Measurements from ENCODE around the gene ZNF217. TPM values are rescaled to one million over a fixed set of nuclear protein-coding genes. Genes with fewer than 3 reads are reported as not detected.

ZNF217 gene
- total and polyA plus RNA-seq, 4 donors, result 6.0 to 32.6 (median 24.5) TPM

GRCh38 chr20:53575481-53576194, 18.0 kb downstream of the ZNF217 start:
- H3K4me3 ChIP-seq, result no peak overlapping the region
- H3K36me3 ChIP-seq (ENCODE audit: control insufficient read depth in 4 of 4, insufficient read depth in 4 of 4, low read length in 4 of 4), result peaks cover 18 to 52% (median 27%) of the 10 kb centered on the region in 4 donors
- DNase-seq, result no peak

GRCh38 chr20:53574819-53575218, 18.8 kb downstream of the ZNF217 start:
- no peak overlapping the region for H3K9ac ChIP-seq (ENCODE audit: insufficient read depth in 1 of 2, low read length in 2 of 2)
- H3K27ac ChIP-seq (ENCODE audit: low read depth in 1 of 2, low read length in 1 of 2), result no peak overlapping the region
- WGBS, 2 donors, result 94 to 96% methylated on average over 6 of the region's 6 CpGs
- ATAC-seq (ENCODE audit: insufficient read depth, low FRiP score), result no peak
- peaks cover under 1 to 12% (median 5%) of the 10 kb centered on the region in 5 donors for H3K4me1 ChIP-seq (ENCODE audit: control insufficient read depth in 5 of 5, insufficient read depth in 5 of 5, low read length in 5 of 5)
- H3K27me3 ChIP-seq (ENCODE audit: control insufficient read depth in 3 of 3, insufficient read depth in 3 of 3, low read length in 2 of 3), result no peaks in the 10 kb centered on the region
- no peaks in the 10 kb centered on the region for H3K9me3 ChIP-seq (ENCODE audit: control insufficient read depth in 4 of 4, insufficient read depth in 3 of 4, low read length in 3 of 4)
- no peak for DNase-seq
- peaks cover 20 to 57% (median 31%) of the 10 kb centered on the region in 4 donors for H3K36me3 ChIP-seq (ENCODE audit: control insufficient read depth in 4 of 4, insufficient read depth in 4 of 4, low read length in 4 of 4)
- TF ChIP-seq, protein P1, sequence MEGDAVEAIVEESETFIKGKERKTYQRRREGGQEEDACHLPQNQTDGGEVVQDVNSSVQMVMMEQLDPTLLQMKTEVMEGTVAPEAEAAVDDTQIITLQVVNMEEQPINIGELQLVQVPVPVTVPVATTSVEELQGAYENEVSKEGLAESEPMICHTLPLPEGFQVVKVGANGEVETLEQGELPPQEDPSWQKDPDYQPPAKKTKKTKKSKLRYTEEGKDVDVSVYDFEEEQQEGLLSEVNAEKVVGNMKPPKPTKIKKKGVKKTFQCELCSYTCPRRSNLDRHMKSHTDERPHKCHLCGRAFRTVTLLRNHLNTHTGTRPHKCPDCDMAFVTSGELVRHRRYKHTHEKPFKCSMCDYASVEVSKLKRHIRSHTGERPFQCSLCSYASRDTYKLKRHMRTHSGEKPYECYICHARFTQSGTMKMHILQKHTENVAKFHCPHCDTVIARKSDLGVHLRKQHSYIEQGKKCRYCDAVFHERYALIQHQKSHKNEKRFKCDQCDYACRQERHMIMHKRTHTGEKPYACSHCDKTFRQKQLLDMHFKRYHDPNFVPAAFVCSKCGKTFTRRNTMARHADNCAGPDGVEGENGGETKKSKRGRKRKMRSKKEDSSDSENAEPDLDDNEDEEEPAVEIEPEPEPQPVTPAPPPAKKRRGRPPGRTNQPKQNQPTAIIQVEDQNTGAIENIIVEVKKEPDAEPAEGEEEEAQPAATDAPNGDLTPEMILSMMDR (IDR thresholded peaks at IDR 0.05; ENCODE audit: control extremely low read depth, extremely low read depth), result no peak
- no peak overlapping the region for H3K4me3 ChIP-seq

More at GRCh38 chr20:53575481-53576194, 18.0 kb downstream of the ZNF217 start:
- Histone ChIP-seq H3K9me3 (ENCODE audit: control insufficient read depth in 4 of 4, insufficient read depth in 3 of 4, low read length in 3 of 4) (no peaks in the 10 kb centered on the region), H3K4me1 (ENCODE audit: control insufficient read depth in 5 of 5, insufficient read depth in 5 of 5, low read length in 5 of 5) (peaks cover 2 to 18% (median 7%) of the 10 kb centered on the region in 5 donors), H3K27me3 (ENCODE audit: control insufficient read depth in 3 of 3, insufficient read depth in 3 of 3, low read length in 2 of 3) (no peaks in the 10 kb centered on the region), H3K27ac (ENCODE audit: low read depth in 1 of 2, low read length in 1 of 2) (no peak overlapping the region), H3K9ac (ENCODE audit: insufficient read depth in 1 of 2, low read length in 2 of 2) (no peak overlapping the region)
- no peak for ATAC-seq (ENCODE audit: insufficient read depth, low FRiP score)
- 89 to 92% methylated on average over 23 of the region's 23 CpGs for WGBS, 2 donors
- TF ChIP-seq, protein P1 (IDR thresholded peaks at IDR 0.05; ENCODE audit: control extremely low read depth, extremely low read depth), result no peak

DNA sequence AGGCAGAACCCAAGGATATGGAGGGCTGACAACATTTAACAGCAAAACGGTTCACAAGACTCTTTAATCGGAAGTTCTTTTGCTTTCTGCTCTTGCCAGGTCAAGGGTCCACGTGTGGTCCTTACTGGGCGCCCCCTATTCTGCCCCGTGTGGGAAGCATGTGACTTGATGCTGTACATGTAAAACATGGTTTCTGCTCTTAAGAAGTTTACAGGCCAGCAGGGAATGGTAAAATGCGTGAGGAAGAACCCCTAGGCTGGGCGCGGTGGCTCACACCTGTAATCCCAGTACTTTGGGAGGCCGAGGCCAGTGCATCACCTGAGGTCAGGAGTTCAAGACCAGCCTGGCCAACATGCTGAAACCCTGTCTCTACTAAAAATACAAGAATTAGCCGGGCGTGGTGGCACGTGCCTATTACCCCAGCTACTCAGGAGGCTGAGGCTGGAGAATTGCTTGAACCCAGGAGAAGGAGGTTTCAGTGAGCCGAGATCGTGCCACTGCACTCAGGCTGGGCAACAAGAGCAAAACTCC, 19.3 kb downstream of the ZNF217 start:
- Histone ChIP-seq H3K4me1 (ENCODE audit: control insufficient read depth in 5 of 5, insufficient read depth in 5 of 5, low read length in 5 of 5) (peaks cover 0 to 7% (median 5%) of the 10 kb centered on the region in 5 donors), H3K4me3 (no peak overlapping the region), H3K27ac (ENCODE audit: low read depth in 1 of 2, low read length in 1 of 2) (no peak overlapping the region), H3K9me3 (ENCODE audit: control insufficient read depth in 4 of 4, insufficient read depth in 3 of 4, low read length in 3 of 4) (no peaks in the 10 kb centered on the region), H3K27me3 (ENCODE audit: control insufficient read depth in 3 of 3, insufficient read depth in 3 of 3, low read length in 2 of 3) (no peaks in the 10 kb centered on the region), H3K9ac (ENCODE audit: insufficient read depth in 1 of 2, low read length in 2 of 2) (no peak overlapping the region), H3K36me3 (ENCODE audit: control insufficient read depth in 4 of 4, insufficient read depth in 4 of 4, low read length in 4 of 4) (peaks cover 20 to 60% (median 32%) of the 10 kb centered on the region in 4 donors)
- ATAC-seq (ENCODE audit: insufficient read depth, low FRiP score) (no peak), DNase-seq (no peak)
- TF ChIP-seq, protein P1 (IDR thresholded peaks at IDR 0.05; ENCODE audit: control extremely low read depth, extremely low read depth), result no peak
- 93 to 97% methylated on average over 14 of the region's 14 CpGs for WGBS, 2 donors
